SU-DHL-6 (cell line): ENCODE data around the gene ZDHHC5.
"Not testable (repeated sequence)": the region's sequence is repeated elsewhere in the genome, so short reads cannot be mapped to it uniquely, and the experiment has no call there.

Experiments
- H2AFZ ChIP-seq: fragments of 200-600 bp; sonication (generic); 2 replicates; pipeline ENCODE4 v1.6.1; 2014; ENCODE audit warnings: low read depth, mild to moderate bottlenecking, moderate library complexity, mixed read lengths, antibody characterized with exemption, low read length; ENCODE audit not compliant: severe bottlenecking
- H3F3A ChIP-seq: fragments of 200-600 bp; shearing (Covaris generic); 2 replicates; pipeline ENCODE4 v1.6.0; 2016; ENCODE audit warnings: antibody characterized with exemption, mild to moderate bottlenecking; ENCODE audit not compliant: insufficient read depth
- H3K27ac ChIP-seq: fragments of 200-600 bp; sonication (generic); 2 replicates; pipeline ENCODE4 v1.5.1; 2016; ENCODE audit warnings: low read depth, mild to moderate bottlenecking, low read length, moderate library complexity, mixed read lengths
- H3K27me3 ChIP-seq: fragments of 200-600 bp; sonication (generic), shearing (Covaris generic); 2 replicates; pipeline ENCODE4 v1.6.0; 2014; ENCODE audit warnings: mild to moderate bottlenecking, low read length
- H3K36me3 ChIP-seq: fragments of 200-600 bp; sonication (generic); 2 replicates; pipeline ENCODE4 v1.6.1; 2014; ENCODE audit warnings: mild to moderate bottlenecking, low read length, mixed read lengths
- H3K4me2 ChIP-seq: fragments of 300-600, 200-600 bp; shearing (Covaris generic), sonication (generic); 2 replicates; pipeline ENCODE4 v1.6.0; 2014; ENCODE audit warnings: low read length, low read depth, mild to moderate bottlenecking; ENCODE audit not compliant: poor library complexity, severe bottlenecking
- H3K4me3 ChIP-seq: fragments of 200-600 bp; sonication (generic); 2 replicates; pipeline ENCODE4 v1.5.1; 2014; ENCODE audit warnings: antibody characterized with exemption, low read length, mild to moderate bottlenecking, mixed read lengths; ENCODE audit not compliant: insufficient read depth, poor library complexity, severe bottlenecking
- H3K79me2 ChIP-seq: fragments of 200-600 bp; sonication (generic); 2 replicates; pipeline ENCODE4 v1.6.1; 2014; ENCODE audit warnings: mild to moderate bottlenecking, low read length, moderate library complexity; ENCODE audit not compliant: insufficient read depth
- H3K9ac ChIP-seq: fragments of 200-600 bp; sonication (generic); 2 replicates; pipeline ENCODE4 v1.7.0; 2014; ENCODE audit warnings: mild to moderate bottlenecking, low read length
- H3K9me2 ChIP-seq: fragments of 200-600 bp; sonication (generic); replicated peaks from 2 replicates; pipeline ENCODE4 v1.6.1; 2014; ENCODE audit warnings: low read length; ENCODE audit not compliant: insufficient read depth
- H3K9me3 ChIP-seq: fragments of 200-600 bp; sonication (generic); 2 replicates; pipeline ENCODE4 v1.6.1; 2014; ENCODE audit warnings: low read length, mixed read lengths; ENCODE audit not compliant: insufficient read depth
- H4K20me1 ChIP-seq: fragments of 200-600 bp; sonication (generic); 2 replicates; pipeline ENCODE4 v1.6.1; 2014; ENCODE audit warnings: low read depth, mild to moderate bottlenecking, antibody characterized with exemption, low read length, moderate library complexity, mixed read lengths
- EZH2phosphoT487 ChIP-seq: fragments of 200-600 bp; sonication (generic), shearing (Covaris generic); conservative IDR thresholded peaks from 2 replicates; pipeline ENCODE4 v1.6.1; 2018; ENCODE audit warnings: mild to moderate bottlenecking, antibody characterized with exemption, low read length, moderate library complexity, mixed read lengths
- TF ChIP-seq, protein P1 (sequence below): fragments of 200-600 bp; sonication (generic); IDR thresholded peaks from one replicate; pipeline ENCODE4 v1.5.1; 2017; ENCODE audit warnings: antibody characterized with exemption, mild to moderate bottlenecking, low read length, moderate library complexity; ENCODE audit not compliant: insufficient read depth, poor library complexity, severe bottlenecking

The ZDHHC5 gene

GRCh38 chr11:57681168-57681567, 13.3 kb downstream of the ZDHHC5 start:
- Histone ChIP-seq H3K9me2 (no peaks in the 10 kb centered on the region), H4K20me1 (peaks cover 14% of the 10 kb centered on the region; the same call in 1 of the 2 replicates), H3K27me3 (no peaks in the 10 kb centered on the region), H3K36me3 (peaks cover 25% of the 10 kb centered on the region), H3K4me2 (no peak overlapping the region), H3F3A (no peaks in the 10 kb centered on the region), H3K27ac (no peak overlapping the region), H2AFZ (no peak overlapping the region), H3K9me3 (no peaks in the 10 kb centered on the region), H3K4me3 (no peak overlapping the region), H3K79me2 (peaks cover 76% of the 10 kb centered on the region), H3K9ac (no peak overlapping the region)
- TF ChIP-seq EZH2phosphoT487: no peak
- TF ChIP-seq, protein P1, sequence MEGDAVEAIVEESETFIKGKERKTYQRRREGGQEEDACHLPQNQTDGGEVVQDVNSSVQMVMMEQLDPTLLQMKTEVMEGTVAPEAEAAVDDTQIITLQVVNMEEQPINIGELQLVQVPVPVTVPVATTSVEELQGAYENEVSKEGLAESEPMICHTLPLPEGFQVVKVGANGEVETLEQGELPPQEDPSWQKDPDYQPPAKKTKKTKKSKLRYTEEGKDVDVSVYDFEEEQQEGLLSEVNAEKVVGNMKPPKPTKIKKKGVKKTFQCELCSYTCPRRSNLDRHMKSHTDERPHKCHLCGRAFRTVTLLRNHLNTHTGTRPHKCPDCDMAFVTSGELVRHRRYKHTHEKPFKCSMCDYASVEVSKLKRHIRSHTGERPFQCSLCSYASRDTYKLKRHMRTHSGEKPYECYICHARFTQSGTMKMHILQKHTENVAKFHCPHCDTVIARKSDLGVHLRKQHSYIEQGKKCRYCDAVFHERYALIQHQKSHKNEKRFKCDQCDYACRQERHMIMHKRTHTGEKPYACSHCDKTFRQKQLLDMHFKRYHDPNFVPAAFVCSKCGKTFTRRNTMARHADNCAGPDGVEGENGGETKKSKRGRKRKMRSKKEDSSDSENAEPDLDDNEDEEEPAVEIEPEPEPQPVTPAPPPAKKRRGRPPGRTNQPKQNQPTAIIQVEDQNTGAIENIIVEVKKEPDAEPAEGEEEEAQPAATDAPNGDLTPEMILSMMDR: no peak

GRCh38 chr11:57690474-57690873, 22.6 kb downstream of the ZDHHC5 start:
- not testable (repeated sequence) for H3K4me2 ChIP-seq, H3K9me2 ChIP-seq, H2AFZ ChIP-seq, H4K20me1 ChIP-seq, H3K27me3 ChIP-seq, H3K4me3 ChIP-seq, H3K79me2 ChIP-seq, H3K9ac ChIP-seq, H3K27ac ChIP-seq, H3F3A ChIP-seq, H3K9me3 ChIP-seq
- H3K36me3 ChIP-seq: peaks cover 40% of the 10 kb centered on the region

DNA sequence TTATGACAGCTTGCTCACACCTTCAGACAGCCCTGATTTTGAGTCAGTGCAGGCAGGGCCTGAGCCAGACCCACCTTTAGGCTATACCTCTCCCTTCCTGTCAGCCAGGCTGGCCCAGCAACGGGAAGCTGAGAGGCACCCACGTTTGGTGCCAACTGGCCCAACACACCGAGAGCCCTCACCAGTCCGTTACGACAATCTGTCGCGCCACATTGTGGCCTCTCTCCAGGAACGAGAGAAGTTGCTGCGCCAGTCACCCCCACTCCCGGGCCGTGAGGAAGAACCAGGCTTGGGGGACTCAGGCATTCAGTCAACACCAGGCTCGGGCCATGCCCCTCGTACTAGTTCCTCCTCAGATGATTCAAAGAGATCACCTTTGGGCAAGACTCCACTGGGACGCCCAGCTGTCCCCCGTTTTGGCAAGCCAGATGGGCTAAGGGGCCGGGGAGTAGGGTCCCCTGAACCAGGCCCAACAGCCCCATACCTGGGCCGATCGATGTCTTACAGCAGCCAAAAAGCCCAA, 31.0 kb downstream of the ZDHHC5 start:
- Histone ChIP-seq H3K27me3 (no peaks in the 10 kb centered on the region), H3K9me2 (no peaks in the 10 kb centered on the region), H3K27ac (no peak overlapping the region), H4K20me1 (no peaks in the 10 kb centered on the region), H3K36me3 (peaks cover 11% of the 10 kb centered on the region), H3K4me3 (no peak overlapping the region), H2AFZ (no peak overlapping the region), H3K9me3 (no peaks in the 10 kb centered on the region), H3F3A (peaks cover 7% of the 10 kb centered on the region; the same call in 1 of the 2 replicates), H3K4me2 (no peak overlapping the region), H3K9ac (no peak overlapping the region), H3K79me2 (no peaks in the 10 kb centered on the region)
- TF ChIP-seq, protein P1: no peak
- no peak for TF ChIP-seq EZH2phosphoT487

- TF ChIP-seq, protein P1: no peak
- no peak for TF ChIP-seq EZH2phosphoT487
- H4K20me1 ChIP-seq: no peaks in the 10 kb centered on the region
- no peaks in the 10 kb centered on the region for H3K79me2 ChIP-seq
- H2AFZ ChIP-seq: no peak overlapping the region
- H3K4me3 ChIP-seq: no peak overlapping the region
- H3K9me2 ChIP-seq: no peaks in the 10 kb centered on the region
- no peak overlapping the region for H3K27ac ChIP-seq
- no peaks in the 10 kb centered on the region for H3K9me3 ChIP-seq
- no peak overlapping the region for H3K9ac ChIP-seq
- H3K27me3 ChIP-seq: no peaks in the 10 kb centered on the region
- no peak overlapping the region for H3K4me2 ChIP-seq
- peaks cover 7% of the 10 kb centered on the region; the same call in 1 of the 2 replicates for H3F3A ChIP-seq
- H3K36me3 ChIP-seq: peaks cover 14% of the 10 kb centered on the region
These were observed 31.9 kb downstream of the ZDHHC5 start for GRCh38 chr11:57699813-57700212.
